GM21529 (cell line): ENCODE data around the gene PCTP.
A peak's percentile ranks its signal among the peaks of the same experiment; 100 is the strongest.

ENCODE experiments used
- ATAC-seq: cut with Tn5 transposase; IDR thresholded peaks from one replicate; pipeline ENCODE4 v1.9.1; 2021; ENCODE audit not compliant: unreplicated experiment

PCTP gene

DNA sequence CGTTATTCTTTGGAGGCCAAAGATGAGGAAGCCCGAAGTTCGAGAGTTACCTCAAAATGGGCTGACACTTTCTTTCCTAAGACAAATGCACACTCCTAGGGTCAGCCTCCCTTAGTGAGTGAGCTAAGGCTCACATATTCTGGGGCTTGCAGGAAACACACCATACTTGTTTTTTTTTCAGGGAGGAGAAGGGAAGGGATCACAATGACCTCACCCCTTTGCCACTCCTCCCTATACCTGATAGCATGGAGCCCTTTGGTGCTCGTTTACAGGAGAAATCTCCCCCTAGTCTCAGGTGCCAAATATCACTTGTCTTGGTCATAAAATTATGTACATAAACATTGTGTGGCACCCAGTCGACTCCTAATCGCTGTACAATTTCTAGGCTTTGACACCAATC, 23.6 kb upstream of the PCTP start:
- ATAC-seq = no peak

DNA sequence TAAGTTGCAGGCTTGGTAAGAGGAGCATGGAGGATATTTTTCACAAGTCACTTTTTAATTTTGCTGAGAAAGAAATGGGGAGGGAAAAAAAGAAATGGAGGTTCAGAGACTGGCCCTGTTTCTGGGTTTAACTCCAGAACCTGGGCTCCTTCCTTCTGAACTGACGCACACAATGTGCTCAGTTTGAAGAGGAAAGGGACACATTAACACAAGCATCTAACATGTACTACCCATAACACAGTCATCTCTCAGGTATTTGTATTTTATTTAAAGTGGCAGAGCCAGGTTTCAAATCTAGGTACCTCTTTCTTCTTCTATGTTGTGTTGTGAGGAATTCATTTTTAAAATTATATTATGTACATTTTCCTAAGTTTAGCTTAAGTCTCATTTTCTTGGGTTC, 22.9 kb upstream of the PCTP start:
- no peak for ATAC-seq

DNA sequence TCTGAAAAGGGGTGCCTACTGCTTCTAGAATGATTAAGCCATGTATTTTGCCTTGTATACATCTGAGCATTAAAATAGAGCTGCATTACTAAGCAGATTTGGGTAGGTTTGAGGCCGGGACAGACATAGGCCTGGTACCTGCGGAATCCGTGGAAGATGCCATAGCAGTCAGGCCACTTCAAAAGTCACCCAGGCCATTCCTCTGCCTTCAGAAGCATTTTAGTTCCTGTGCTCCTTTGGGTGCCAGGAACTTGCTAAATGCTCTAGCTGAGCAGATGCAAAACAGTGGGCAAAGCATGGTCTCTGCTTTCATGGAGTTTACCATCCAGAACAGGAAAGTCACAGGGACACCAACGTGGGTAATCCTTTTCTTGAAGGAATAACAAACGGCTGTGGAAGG, 22.5 kb upstream of the PCTP start:
- no peak for ATAC-seq

DNA sequence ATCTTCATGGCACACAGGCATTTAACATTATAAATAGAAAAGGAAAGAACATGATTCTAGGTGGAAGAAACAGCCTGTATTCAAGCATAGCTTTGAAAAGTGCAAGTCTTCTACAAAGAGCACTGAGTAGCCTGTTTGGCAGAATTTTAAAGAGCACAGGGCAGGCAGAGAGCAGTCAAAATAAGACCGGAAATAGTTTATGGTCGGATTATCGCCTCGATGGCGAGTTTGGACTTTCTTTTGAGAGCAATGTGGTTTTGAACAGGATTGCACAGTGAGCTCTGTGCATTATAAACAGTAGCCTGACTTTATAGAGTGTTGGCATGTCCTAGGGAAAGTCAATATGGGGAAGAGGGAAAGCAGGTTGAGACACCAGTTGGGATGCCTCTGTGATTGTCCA, 22.0 kb upstream of the PCTP start:
- ATAC-seq = no peak

DNA sequence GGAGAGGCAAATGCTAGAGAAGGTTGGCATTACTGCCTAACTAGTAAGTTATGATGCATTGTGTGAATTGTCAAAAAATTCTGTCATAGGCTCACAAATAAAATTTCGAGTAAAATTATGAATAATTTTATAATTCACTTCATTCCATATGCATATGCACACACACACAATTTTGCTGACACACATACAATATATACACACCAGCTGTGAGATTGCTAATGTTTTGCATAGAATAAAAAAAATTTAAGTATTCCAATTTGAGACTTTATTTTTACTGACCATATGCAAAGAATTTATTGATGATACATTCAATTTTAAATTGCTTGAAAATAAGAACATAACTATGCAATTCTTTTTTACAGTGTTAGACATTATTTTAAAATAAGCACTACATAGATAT, 21.4 kb upstream of the PCTP start:
- no peak for ATAC-seq

DNA sequence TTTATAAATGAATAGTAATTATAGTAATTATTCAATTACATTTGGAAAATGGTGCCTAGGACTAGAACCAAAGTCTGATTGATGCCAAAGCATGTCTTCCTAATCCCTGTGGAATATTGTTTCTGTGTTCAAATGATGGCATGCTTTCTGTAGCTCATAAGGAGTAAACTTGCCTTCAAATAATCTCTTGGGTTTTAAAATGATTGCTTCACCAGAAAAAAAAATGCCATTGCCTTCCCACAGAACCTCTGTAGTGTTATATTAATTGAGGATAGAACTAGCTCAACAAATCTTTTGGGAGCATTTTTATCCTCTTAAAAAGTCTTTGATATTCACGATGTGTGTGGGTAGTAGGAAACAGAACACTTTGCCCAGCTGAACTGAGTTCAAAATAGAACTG, 20.5 kb upstream of the PCTP start:
- ATAC-seq = no peak

DNA sequence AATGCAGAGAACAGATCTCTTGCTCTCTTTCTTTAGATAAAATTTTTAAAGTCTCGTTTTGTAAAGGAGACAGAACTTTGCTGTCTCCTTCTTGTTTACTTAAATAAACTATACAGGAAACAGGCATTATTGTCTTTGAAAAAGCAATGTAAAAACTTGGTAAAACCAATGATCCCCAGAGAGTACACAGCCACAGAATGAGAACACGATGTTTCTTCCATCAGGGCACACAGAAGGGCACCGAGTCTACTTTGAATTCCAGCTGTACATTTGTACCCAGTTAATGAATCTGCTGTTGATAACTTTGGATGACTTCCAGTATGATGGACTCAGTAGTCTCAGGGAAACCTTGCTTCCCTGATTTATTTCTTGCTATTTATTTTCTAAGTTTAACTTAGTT, 20.0 kb upstream of the PCTP start:
- no peak for ATAC-seq

DNA sequence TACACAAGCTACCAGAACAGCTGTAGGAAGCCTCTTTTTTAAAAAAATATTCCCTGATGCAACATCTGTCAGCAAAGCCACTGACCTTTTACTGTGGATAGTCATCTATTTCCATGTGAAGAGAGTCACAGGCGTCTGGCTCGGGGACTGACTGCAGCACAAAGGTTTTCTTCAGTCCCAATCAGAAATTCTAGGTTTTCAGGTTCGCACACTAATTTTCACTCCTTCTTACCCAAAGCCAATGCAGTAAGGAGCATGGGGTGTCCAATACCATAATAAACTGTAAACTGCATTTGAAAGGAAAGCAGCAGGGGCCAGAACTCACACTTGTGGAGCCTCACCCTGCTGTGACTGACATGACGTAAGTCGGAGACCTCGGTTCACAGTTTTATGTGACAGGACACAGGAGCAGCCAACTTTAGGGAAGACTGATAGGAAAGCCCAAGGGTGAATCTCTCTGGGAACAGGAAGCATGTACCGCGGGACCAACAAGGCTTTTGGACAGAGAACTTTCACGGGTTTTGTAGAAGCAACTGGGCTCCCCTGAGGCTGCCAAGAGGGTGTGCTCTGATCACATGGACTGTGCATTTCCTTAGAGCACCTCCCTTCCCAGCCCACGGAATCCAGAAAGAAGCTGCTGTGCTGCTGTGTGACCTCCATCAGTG, 19.1 kb upstream of the PCTP start:
- ATAC-seq = no peak

DNA sequence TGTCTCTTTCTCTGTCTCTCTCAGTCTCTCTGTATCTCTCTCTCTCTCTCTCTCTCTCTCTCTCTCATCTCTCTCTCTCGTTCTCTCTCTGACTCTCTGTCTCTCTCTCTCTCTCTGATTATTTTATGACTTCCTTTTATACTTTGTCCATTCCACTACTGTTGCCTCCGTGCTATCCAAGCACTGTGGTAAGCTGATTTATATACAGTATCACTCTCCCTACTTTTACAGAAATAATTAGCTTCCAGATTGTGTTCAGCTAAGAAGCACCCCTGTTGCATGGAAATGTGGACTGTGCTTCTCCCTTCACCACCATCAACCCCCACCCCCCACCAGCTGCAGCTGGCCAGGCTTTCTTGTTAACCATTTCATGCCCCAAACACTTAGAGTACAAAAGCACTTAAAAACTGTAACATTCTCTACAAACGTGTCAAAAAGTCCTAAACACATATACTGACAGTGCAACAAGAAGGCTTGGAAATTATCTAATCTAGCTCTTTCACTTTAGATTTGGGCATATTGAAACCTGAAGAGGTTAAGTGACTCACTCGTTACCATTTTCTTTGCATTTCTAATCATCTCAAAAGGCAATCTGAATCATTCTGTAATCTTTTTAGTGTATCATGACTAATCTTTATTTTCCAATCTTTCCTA, 16.6 kb upstream of the PCTP start:
- no peak for ATAC-seq

DNA sequence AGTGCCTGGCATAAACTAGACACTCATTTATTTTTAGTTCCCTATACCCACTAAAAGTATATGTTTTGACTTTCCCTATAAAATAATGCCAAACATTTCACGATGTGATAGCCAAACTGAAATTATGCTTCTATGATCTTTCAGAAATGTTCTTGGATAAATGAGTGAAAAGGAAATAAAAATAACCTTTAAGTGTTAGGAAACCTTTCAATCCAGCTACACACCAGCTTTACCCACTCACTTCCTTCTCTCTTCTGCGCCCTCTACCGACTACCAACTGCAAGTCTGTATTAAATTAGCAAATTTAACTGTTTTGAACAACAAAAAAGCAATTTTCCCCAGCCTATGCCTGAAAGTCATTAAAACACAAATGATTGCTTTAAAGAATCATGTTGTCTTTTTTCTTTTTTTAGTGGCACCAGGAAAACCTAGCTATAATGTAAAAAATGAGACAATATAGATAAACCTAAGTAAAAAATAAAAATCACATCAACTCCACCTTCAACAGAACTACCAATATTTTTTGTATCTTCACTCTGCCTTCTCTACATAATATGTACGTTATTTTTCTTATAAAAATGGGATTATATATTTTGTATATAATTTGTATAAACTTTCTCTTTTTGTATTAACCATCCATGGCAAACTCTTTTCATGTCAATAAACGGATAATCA, 15.0 kb upstream of the PCTP start:
- ATAC-seq = no peak

DNA sequence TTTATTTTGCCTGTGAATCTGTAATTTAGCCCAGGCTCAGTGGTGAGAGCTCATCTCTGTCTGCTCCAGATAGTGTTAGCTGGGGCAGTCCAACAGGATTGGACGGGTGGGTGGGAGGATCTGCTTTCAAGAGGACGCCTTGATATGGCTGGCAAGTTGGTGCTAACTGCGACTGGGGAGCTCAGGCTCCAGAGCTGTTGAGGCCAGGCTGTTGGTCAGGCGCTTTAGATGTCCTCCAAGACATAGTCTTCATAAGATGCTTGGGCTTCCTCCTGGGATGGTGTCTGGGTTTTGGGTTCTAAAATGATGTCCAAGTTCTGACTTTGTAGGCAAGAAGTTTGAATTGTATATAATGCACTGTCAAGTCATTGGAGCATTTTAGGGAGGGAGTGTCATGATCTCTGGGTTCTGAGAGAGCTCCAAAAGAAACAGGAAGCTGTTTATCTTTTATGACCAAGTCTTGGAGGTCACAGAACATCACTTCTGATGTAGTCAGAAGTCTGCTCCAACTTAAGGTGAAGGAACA, 12.8 kb upstream of the PCTP start:
- no peak for ATAC-seq

DNA sequence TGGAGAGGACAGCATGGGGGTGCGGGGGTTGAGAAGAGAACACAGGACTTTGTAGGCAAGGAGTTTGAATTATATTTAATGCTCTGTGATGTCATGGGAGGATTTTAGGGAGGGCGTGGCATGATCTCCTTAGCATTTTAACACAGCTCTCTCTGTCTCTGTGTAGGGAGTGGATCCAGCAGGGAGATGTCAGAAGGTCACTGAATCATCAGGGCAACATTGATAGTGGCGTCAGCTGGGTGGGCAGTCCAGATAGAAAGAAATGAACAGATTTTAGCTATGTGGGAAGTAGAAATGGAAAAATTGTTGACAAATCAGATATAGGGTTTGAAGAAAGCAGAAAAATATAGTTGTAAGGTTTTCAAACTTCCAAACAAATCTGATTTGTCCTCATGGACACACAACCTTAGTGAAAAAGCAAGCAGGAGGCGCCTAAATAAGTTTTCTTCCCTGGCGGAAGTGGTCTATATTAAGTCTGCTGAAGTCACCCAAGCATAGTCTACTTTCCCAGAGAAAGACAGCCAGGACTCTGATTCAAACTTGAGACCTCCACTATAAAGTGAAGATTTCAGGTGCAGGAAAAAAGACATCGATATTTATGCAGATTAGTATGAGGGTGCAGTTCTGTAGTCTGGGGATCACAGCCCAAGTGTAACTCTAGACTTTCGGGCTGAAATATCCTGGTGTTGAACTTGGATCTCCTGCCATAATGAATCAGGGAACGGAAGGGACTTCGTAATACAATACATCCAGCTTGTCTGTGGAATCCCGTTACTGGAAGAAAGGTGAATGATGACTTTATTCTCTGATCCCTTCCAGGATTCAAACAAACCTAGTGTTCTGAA, 10.1 kb upstream of the PCTP start:
- ATAC-seq = no peak

DNA sequence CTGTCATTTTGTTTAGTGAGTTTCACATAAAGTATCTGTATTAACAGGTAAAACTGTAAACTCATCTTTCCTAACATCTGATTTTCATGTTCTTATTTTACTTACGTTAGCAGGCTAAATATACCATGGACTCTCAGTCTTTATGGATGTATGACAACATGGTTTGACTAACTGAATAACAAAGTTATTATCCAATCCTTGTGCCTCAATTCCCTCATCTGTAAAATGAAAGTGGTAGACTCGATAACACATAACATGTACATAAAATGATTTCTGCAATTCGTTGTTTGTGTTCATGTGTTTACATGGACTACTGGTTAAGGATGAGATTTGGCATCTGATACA, 9.5 kb upstream of the PCTP start:
- ATAC-seq = no peak

DNA sequence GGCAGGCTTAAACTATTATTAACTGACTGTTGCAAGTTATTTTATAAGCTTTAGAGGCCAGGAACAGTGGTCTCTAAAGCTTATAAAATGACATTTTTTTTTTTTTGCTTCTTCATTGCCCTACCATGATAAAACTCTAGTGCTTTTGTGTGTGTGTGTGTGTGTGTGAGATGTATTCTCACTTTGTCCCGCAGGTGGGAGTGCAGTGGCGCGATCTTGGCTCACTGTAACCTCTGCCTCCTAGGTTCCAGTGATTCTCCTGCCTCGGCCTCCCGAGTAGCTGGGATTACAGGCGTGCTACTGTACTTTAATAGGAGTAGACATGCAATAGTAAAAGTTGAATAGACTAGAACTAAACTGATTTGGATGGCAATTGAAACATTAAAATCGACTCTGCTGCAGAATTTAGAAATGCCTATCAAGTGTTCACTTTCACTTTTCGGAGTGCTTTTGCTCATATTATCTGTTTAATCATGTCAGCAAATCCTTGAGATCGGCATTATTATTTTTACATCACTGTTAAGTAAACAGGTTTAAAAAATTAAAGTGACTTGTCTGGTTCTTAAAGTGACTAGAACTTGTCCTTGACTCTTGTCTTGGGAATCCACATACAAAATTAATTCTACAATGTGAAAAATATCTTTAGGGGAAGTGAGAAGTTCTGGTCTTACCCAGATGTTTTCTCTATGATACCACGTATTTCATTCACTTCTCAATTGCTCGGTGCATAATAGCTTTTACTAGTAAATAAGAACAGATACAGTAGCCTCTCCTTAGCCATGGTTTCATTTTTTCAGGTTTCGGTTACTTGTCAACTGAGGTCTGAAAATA, 8.4 kb upstream of the PCTP start:
- peak; percentile 95 for ATAC-seq

DNA sequence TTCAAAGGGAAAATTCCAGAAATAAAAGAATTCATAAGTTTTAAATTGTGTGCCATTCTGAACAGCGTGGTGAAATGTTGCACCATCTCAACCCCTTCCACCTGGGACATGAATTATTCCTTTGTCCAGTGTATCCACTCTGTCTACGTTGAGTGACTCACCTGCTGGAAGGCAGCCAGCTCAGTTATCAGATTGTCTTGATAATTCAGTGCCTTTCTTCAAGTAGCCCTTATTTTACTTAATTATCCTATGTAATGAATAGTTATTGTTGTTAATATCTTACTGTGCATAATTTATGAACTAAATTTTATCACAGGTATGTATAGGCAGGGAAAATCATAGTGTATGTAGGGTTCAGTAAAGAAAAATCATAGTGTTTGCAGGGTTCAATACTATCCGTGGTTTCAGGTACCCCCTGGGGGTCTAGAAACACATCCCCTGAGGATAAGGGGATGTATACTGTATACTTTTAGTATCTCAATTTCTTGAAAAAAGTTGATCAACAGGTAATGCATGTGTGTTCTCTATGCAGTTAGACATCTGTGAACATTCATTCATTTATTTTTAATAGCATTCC, 7.7 kb upstream of the PCTP start:
- peak; percentile 37 for ATAC-seq

DNA sequence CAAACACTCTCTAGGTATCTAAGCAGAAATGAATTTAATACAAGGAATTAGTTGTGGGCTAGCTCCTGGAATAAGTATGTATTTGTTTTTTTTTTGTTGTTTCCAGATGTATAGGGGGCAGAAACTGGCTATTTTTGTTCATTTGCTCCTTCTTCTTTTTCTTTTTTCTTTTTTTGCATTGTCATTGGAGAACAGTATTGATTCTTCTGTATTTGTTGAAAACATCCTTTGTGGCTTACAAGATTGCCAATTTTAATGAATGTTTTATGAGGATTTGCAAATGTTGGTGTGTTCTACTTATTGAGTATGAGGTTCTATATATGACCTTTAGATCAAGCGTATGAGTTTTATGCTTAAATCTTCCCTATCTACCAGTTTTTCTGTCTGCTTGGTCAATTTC, 5.6 kb upstream of the PCTP start:
- no peak for ATAC-seq

DNA sequence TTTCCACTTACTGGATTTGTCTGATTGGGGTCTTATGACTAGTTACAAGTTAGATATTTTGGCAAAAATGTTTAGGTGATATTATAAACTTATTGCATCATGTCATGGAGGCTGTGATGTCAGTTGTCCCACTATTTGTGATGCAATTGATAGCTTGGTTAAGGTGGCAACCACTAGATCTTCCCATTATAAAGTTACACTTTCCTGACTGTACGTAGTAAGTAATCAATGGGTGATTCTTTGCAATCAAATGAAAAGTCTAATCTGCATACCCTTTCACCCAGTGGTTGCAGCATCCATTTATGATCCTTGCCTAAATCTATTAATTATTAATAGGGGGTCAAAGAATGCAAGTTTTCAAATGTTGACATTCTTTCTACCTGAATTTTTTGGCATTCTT, 4.4 kb upstream of the PCTP start:
- no peak for ATAC-seq

DNA sequence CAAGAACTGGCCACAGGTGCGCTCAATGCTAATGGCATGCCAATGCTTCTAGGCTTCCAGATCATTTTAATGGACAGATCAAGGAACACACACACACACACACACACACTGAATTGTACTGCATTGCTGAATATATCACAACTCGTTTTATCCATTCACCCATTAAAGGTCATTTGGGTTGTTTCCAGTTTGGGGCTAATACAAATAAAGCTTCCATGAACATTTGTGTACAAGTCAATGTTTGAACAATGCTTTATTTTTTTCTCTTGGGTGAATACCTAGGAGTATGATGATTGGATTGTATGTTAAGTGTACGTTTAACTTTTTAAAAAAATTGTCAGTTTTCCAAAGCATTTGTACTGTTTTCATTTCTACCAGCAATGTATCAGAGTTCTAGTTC, 3.6 kb upstream of the PCTP start:
- ATAC-seq = no peak

DNA sequence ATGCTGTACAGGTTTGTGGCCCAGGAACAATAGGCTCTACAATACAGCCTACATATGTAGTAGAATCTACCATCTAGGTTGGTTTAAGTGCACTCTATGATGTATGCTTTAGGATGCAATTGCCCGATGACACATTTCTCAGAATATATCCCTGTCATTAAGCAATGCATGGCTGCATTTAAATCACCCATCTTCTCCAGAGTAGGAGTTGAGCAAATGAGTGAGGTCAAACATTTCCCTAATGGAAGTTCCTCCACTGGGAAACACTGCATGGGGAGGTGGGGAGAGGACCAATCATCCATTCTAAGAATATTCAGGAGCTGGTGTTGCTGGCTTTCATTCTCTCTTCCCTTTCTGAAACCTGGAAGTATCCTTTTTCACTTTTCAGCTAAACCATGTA, 2.0 kb upstream of the PCTP start:
- ATAC-seq = no peak

DNA sequence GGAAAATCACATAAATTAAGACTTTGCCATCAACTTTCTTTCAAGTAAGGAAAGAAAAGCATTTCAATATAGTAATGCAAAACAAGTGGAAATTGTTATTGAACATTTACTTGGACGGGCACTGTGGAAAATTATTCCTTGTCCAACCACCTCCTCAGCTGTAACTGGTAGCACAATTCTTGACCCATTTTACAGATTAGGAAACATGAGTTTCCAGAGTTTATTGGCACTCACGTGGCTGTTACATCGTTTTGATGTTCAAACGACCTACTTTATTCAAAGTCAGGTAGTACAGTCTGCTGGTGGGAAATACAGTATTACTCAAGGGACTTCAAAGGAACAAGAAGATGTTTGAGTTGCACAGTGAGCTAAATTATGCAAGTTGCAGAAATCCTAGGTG, 866 bp upstream of the PCTP start:
- ATAC-seq = no peak
